ENCODE data around the gene PSTPIP2.
"Not testable (repeated sequence)": the region's sequence is repeated elsewhere in the genome, so short reads cannot be mapped to it uniquely, and the experiment has no call there.

The PSTPIP2 gene, protein sequence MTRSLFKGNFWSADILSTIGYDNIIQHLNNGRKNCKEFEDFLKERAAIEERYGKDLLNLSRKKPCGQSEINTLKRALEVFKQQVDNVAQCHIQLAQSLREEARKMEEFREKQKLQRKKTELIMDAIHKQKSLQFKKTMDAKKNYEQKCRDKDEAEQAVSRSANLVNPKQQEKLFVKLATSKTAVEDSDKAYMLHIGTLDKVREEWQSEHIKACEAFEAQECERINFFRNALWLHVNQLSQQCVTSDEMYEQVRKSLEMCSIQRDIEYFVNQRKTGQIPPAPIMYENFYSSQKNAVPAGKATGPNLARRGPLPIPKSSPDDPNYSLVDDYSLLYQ

GRCh38 chr18:46071653-46072375 is at the start of gene PSTPIP2:
TSS of gene PSTPIP2 (minus strand) at chr18:46072260. CDS start at chr18:46072188, 72 bp downstream.
- peak; percentile 87 for DNase-seq

DNA sequence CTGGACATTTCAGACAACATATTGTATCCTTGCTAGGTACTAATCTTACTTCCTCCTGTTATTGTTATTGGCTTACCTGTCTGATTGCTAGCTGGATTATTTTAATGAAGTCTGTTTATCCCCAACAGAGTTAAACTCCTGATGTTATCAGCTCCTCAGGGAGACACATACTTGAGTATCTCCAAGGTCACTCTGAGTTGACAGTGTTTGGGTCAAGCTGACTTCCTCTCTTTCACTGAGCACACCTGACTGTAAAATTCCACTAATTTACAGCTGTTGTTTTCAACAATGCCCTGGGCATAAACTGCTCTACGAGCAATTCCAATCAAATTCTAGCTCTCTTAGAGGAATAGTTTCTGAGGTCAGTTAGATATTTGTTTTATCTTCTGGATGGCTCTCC is 41.7 kb upstream of the PSTPIP2 start:
- DNase-seq = no peak

- DNase-seq = no peak
Observed at GRCh38 chr18:46110406-46110805, 38.3 kb upstream of the PSTPIP2 start.

DNA sequence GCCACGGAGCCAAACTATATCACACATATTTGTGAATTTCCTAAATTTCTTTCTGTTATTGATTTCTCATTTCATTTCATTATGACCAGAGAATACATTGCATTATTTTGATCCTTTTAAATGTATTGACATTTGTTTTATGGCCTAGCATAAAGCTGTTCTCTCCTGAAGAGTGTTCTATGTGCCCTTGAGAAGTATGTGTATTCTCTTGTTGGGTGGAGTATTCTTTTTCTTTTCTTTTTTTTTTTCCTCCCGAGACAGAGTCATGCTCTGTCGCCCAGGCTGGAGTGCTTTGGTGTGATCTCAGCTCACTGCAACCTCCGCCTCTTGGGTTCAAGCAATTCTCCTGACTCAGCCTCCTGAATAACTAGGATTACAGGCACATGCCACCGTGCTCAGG is 37.3 kb upstream of the PSTPIP2 start:
- no peak for DNase-seq

- DNase-seq = peak; percentile 96
Observed at GRCh38 chr18:46104128-46104911, 32.3 kb upstream of the PSTPIP2 start, which contains the start of gene HAUS1. TSS of gene HAUS1 (plus strand) at chr18:46104385. CDS start at chr18:46104412, 27 bp downstream.

GRCh38 chr18:46099463-46099862 is 27.4 kb upstream of the PSTPIP2 start:
- no peak for DNase-seq

GRCh38 chr18:46098616-46098933 is 26.5 kb upstream of the PSTPIP2 start:
- peak; percentile 30 for DNase-seq

DNA sequence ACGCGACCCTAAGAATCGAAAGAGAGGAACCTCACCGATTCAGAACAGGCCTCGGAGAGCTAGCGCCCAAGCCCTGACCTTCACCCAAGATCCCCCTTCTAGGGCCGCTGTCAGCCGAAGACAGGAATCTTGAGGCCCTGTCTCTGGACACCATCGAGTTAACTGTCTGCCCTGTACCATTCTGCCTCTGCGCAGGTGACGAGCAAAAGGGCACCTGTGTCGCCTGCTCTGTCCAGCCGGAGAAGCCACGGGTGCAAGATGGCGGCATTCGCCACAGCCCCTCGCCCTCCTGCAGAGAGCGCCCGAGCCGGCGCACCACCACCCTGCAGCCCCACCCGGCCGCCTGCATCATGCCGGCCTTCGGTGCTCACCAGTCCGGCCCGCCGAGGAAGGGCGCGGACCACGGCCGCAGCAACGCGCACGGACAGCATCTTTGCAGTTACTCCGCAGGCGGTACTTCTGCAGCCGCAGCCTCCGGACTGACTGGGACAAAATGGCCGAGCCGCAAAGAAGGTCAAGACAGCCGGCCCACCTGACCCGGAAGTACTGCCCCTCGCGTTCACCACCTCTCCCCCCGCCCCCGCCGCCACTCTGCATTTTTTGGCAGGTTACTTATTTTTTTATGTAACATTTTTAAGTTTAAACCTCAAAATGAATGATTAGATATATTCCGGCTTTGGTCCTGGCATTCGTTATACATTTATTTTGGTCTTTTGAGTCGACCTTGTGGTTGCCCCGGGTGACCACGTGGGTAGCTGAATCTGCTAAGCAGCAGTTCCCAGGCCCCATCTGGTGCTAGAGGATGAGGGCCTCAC is 25.9 kb upstream of the PSTPIP2 start, which contains the start of gene ATP5F1A:
Gene ATP5F1A, minus strand, starts transcription at position 496 of the 815 bp plus-strand sequence. Its CDS starts 65 bp downstream, at position 431.
- DNase-seq = peak; percentile 94

DNA sequence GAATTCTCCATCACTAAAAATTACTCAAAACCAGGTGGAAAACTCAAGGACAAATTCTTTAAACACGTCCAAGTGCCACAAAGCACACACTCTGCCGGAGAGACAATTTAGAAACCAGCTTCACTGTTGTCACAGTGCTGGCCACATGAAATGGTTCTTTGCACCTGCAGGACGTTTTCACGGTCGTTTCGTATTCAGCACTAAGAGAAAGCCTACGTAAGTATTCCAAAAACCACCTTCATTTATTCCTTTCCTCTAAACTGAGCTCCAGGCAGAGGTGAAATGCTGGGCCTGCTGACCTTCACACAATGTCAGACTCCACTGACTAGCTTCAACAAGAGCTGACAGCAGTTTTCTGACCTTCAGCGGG is 25.4 kb upstream of the PSTPIP2 start:
- peak; percentile 34 for DNase-seq

DNA sequence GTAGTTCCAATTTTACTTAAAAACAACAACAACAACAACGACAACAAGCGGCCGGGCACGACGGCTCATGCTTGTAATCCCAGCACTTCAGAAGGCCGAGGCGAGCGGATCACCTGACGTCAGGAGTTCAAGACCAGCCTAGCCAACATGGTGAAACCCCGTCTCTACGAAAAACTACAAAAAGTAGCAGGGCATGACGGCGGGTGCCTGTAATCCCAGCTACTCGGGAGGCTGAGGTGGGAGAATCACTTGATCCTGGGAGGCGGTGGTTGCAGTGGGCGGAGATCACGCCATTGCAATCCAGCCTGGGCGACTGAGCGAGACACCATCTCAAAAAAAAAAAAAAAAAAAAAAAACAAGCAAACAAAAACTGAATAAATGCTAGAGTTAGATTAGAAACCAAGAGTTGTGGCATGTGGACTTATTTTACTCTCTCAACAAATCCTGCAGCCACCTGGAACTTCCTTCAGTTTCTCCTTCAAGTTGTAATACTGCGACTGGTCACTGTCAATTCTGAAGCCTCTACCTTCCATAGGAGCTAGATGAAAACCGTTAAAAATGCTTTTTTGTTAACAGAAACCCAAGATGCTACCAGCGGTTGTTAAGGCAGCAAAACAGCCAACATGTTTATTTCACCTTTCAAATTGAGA is 24.7 kb upstream of the PSTPIP2 start:
- DNase-seq = peak; percentile 49

DNA sequence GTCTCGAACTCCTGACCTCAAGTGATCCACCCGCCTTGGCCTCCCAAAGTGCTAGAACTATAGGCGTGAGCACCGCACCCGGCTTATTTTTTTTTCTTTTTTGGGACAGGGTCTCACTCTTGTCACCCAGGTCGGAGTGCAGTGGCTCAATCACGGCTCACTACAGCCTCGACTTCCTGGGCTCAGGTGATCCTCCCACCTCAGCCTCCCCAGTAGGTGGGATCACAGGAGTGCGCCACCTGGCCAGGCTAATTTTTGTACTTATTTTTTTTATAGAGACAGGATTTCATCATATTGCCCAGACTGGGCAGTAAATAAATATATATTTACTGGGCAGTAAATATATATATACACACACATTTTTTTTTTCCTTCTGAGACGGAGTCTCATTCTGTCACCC is 23.5 kb upstream of the PSTPIP2 start:
- DNase-seq = no peak

DNA sequence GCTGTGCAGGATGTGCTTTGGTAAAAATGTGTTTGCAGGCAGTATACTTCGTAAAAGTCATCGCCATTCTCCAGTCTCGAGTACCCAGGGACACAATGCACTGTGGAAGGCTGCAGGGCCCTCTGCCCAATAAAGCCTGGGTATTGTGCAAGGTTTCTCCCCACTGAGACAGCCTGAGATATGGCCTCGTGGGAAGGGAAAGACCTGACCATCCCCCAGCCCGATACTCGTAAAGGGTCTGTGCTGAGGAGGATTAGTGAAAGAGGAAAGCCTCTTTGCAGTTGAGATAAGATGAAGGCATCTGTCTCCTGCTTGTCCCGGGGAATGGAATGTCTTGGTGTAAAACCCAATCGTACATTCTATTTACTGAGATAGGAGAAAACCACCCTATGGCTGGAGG is 16.4 kb upstream of the PSTPIP2 start:
- DNase-seq = not testable (repeated sequence)

GRCh38 chr18:46084431-46084830 is 12.4 kb upstream of the PSTPIP2 start:
- DNase-seq = no peak

- no peak for DNase-seq
Observed at GRCh38 chr18:46080156-46080555, 8.1 kb upstream of the PSTPIP2 start.

DNA sequence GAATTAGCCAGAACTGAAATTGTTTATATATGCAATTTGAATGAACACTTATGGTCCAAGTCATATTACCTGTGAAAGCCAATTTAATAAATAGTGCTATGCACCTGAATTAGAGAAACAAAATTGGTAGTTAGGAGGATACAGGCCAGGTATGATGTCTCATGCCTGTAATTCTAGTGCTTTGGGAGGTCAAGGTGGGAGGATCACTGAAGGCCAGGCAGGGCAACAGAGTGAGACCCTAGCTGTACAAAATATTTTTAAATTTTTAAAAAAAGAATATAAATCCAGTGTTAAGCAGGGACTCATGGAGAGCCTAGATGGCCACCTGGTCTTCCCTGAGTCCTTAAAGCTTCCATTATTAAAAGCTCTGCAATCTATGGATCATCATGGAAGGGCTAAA is 7.3 kb upstream of the PSTPIP2 start:
- no peak for DNase-seq

GRCh38 chr18:46073474-46074331 is 1.6 kb upstream of the PSTPIP2 start:
- DNase-seq = peak; percentile 90

- no peak for DNase-seq
Observed at GRCh38 chr18:46072959-46073358, 899 bp upstream of the PSTPIP2 start.

DNA sequence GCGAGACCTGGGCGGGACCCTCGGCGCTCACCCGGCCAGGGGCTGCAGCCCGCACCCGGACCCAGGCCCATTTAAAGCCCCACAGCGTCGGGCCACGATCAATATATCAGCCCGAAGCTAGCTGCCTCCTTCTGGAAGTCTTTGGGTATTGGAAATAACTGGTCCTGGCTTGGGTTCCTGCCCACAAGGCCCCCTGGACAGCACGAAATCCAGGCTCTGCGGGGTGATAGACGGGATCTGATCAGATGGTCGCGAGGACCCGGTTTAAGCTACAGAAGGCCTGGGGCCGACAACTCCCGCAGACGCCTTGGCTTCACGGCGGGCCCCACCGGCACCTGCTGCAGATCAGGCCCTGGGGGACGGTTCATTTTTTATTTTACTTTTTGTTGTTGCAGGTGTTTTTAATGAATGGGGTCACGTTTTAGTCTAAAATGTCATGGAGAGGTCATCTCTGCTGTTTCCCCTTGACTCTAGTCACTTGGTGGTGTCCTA is 362 bp upstream of the PSTPIP2 start:
- peak; percentile 14 for DNase-seq

- DNase-seq = peak; percentile 66
Observed at GRCh38 chr18:46070815-46071652, 1.0 kb downstream of the PSTPIP2 start.

DNA sequence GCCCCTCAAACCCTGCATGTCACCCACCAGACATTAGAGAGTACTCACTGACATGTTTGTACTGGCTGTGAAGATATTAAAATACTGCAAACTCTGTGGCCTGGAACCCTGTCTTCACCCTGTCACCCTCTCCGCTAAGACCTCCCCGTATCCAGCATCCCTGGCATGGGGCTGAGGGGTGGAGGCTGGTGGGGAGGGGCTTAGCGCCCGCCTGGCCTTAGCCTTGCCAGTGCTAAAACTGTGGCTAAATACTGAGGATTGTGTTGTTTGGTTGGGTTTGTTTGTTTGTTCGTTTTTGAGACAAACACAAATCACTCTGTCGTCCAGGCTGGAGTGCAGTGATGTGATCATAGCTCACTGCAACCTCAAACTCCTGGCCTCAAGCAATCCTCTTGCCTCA is 1.8 kb downstream of the PSTPIP2 start:
- peak; percentile 11 for DNase-seq

Measured in hematopoietic multipotent progenitor cell treated with erythropoietin and hydrocortisone succinate and interleukin-3 and kit ligand, for 6 days (in vitro differentiated cells).